GM12878 (cell line): ENCODE measurements around the gene SH3BP5. TPM values are rescaled to one million over a fixed set of nuclear protein-coding genes. Genes with fewer than 3 reads are reported as not detected.

Experiments used
- BCL11A ChIP-seq: IDR thresholded peaks from 2 replicates; pipeline ENCODE4 v1.6.1; 2011; ENCODE audit warnings: low read depth, low read length
- BHLHE40 ChIP-seq, 2 experiments: fragments of 450-650 bp in 1 of 2; IDR thresholded peaks; 2 replicates each; pipeline ENCODE4 v1.6.1; 2011 to 2017; ENCODE audit warnings: low read depth in 2 of 2, borderline replicate concordance in 1 of 2, improper control_type of control experiment in 1 of 2, low read length in 1 of 2, mild to moderate bottlenecking in 1 of 2
- CREM ChIP-seq: IDR thresholded peaks from 2 replicates; pipeline ENCODE4 v1.6.1; 2014; ENCODE audit warnings: antibody characterized with exemption, low read depth
- E4F1 ChIP-seq: fragments of 450-650 bp; IDR thresholded peaks from 2 replicates; pipeline ENCODE4 v1.6.1; 2018; ENCODE audit warnings: borderline replicate concordance, mild to moderate bottlenecking; ENCODE audit not compliant: partially characterized antibody
- EP300 ChIP-seq, 2 experiments: fragments of 150-350 bp in 1 of 2; IDR thresholded peaks; 2 replicates each; pipeline ENCODE4 v1.6.1; 2011 to 2012; ENCODE audit warnings: low read depth in 2 of 2, low read length in 2 of 2, borderline replicate concordance in 1 of 2, improper control_type of control experiment in 1 of 2, inconsistent platforms in 1 of 2; ENCODE audit not compliant: control insufficient read depth in 1 of 2
- HSF1 ChIP-seq: fragments of 150-350 bp; IDR thresholded peaks from 2 replicates; pipeline ENCODE4 v1.6.1; 2014; ENCODE audit warnings: mild to moderate bottlenecking, low read depth, low read length
- IKZF1 ChIP-seq: fragments of 450-650 bp; conservative IDR thresholded peaks from 2 replicates; pipeline ENCODE4 v1.6.1; 2017; ENCODE audit warnings: antibody characterized with exemption, mild to moderate bottlenecking
- JUNB ChIP-seq: IDR thresholded peaks from 2 replicates; pipeline ENCODE4 v1.6.1; 2016; ENCODE audit warnings: antibody characterized with exemption, mild to moderate bottlenecking
- KAT2A ChIP-seq: conservative IDR thresholded peaks from 2 replicates; pipeline ENCODE4 v1.6.1; 2011; ENCODE audit warnings: low read depth, low read length; ENCODE audit not compliant: control insufficient read depth
- KLF5 ChIP-seq: fragments of 450-650 bp; IDR thresholded peaks from 2 replicates; pipeline ENCODE4 v1.6.1; 2014; ENCODE audit warnings: mild to moderate bottlenecking; ENCODE audit not compliant: partially characterized antibody
- MTA2 ChIP-seq: fragments of 450-650 bp; IDR thresholded peaks from 2 replicates; pipeline ENCODE4 v1.6.1; 2016; ENCODE audit warnings: low read depth, mild to moderate bottlenecking, moderate library complexity
- MXI1 ChIP-seq: fragments of 150-350 bp; IDR thresholded peaks from 2 replicates; pipeline ENCODE4 v1.6.1; 2011; ENCODE audit warnings: low read depth, mild to moderate bottlenecking, inconsistent platforms, low read length, improper control_type of control experiment
- MYB ChIP-seq: fragments of 150-350 bp; IDR thresholded peaks from 2 replicates; pipeline ENCODE4 v1.6.1; 2014; ENCODE audit warnings: mild to moderate bottlenecking, low read depth, low read length, borderline replicate concordance
- PML ChIP-seq: IDR thresholded peaks from 2 replicates; pipeline ENCODE4 v1.6.1; 2012; ENCODE audit warnings: low read length, inconsistent platforms
- POLR2A ChIP-seq: IDR thresholded peaks from 2 replicates; pipeline ENCODE4 v1.6.1; 2011; ENCODE audit warnings: low read depth, mild to moderate bottlenecking, low read length
- RUNX3 ChIP-seq: IDR thresholded peaks from 2 replicates; pipeline ENCODE4 v1.6.1; 2012; ENCODE audit warnings: low read length, inconsistent platforms
- SKIL ChIP-seq: fragments of 450-650 bp; IDR thresholded peaks from 2 replicates; pipeline ENCODE4 v1.6.1; 2017; ENCODE audit warnings: mild to moderate bottlenecking, low read depth, inconsistent platforms; ENCODE audit not compliant: poor library complexity, severe bottlenecking
- SMAD1 ChIP-seq: fragments of 450-650 bp; IDR thresholded peaks from 2 replicates; pipeline ENCODE4 v1.6.1; 2018; ENCODE audit warnings: mild to moderate bottlenecking, low read depth; ENCODE audit not compliant: partially characterized antibody
- STAT3 ChIP-seq: IDR thresholded peaks from 2 replicates; pipeline ENCODE4 v1.6.1; 2011; ENCODE audit warnings: low read depth, low read length, improper control_type of control experiment
- ZNF592 ChIP-seq: fragments of 450-650 bp; IDR thresholded peaks from 2 replicates; pipeline ENCODE4 v1.6.1; 2017; ENCODE audit warnings: mild to moderate bottlenecking, moderate library complexity
- polyA plus RNA-seq, 11 experiments: library from polyadenylated mRNA; depleted of rRNA in 4 of 11; unstranded in 6 of 11; stranded (reverse) in 5 of 11; fragments of >200 nt; fragmentation: Nextera tagmentation in 4 of 11; fragmentation: Illumina TruSeq in 1 of 11; extraction: Ambion mirVana in 4 of 11; extraction: Trizol in 1 of 11; gene quantifications; 1 replicate in 1 of 11; 2 replicates in 10 of 11; pipeline versions ENCODE4 v1.2.1 to v1.2.3, GENCODE V29; 2011 to 2016; ENCODE audit warnings: inconsistent platforms in 2 of 11, missing spikeins in 2 of 11, low read depth in 1 of 11
- total RNA-seq, 4 experiments: library from RNA; depleted of rRNA in 3 of 4; stranded (reverse); fragments of >200 nt in 3 of 4; fragmentation: Illumina TruSeq in 1 of 4; extraction: Trizol in 1 of 4; gene quantifications; 2 replicates each; pipeline versions ENCODE4 v1.2.1 to v1.2.3, GENCODE V29; 2013 to 2021

Gene SH3BP5
- total and polyA plus RNA-seq, 10 of the 15 experiments (the other 5 are each of a cell fraction or from before 2014, with no cell fraction given): 14.9 to 87.5 (median 43.7) TPM

- TF ChIP-seq ZNF592 (no peak; the same call in 1 of the 2 replicates), PML (0 out of 2 replicates have a peak, but pooled peaks have one; percentile 32), EP300 (IDR thresholded peaks at IDR 0.05; ENCODE audit: borderline replicate concordance in 1 of 2, control insufficient read depth in 1 of 2, low read depth in 2 of 2, low read length in 2 of 2) (peak; percentile 85 to 88), HSF1 (peak; percentile 95), SMAD1 (no peak), SKIL (peak; percentile 73), MTA2 (peak; percentile 82), KLF5 (no peak), BHLHE40 (IDR thresholded peaks at IDR 0.05; ENCODE audit: borderline replicate concordance in 1 of 2, low read depth in 2 of 2, low read length in 1 of 2) (peak; percentile 47 to 69; a peak in 2 of 4 replicates), E4F1 (no peak), STAT3 (0 out of 2 replicates have a peak, but pooled peaks have one; percentile 48), RUNX3 (0 out of 2 replicates have a peak, but pooled peaks have one; percentile 27), BCL11A (peak; percentile 43; the same call in 1 of the 2 replicates), MXI1 (0 out of 2 replicates have a peak, but pooled peaks have one; percentile 29), MYB (no peak), POLR2A (peak; percentile 59), IKZF1 (peak; percentile 58; the same call in 1 of the 2 replicates), CREM (peak; percentile 46; the same call in 1 of the 2 replicates), KAT2A (no peak), JUNB (0 out of 2 replicates have a peak, but pooled peaks have one; percentile 8)
Observed at GRCh38 chr3:15345608-15346137, 13.3 kb upstream of the SH3BP5 start (continued).
